Measurements from ENCODE around the gene LRRC42.
"Not testable (repeated sequence)": the region's sequence is repeated elsewhere in the genome, so short reads cannot be mapped to it uniquely, and the experiment has no call there.

LRRC42 gene

GRCh38 chr1:53967409-53968124 is 21.4 kb downstream of the LRRC42 start:
- DNase-seq, result no peak

GRCh38 chr1:53968125-53968513 is 22.0 kb downstream of the LRRC42 start:
- no peak for DNase-seq

- DNase-seq, result not testable (repeated sequence)
These were observed 23.2 kb downstream of the LRRC42 start for GRCh38 chr1:53969323-53969722.

DNA sequence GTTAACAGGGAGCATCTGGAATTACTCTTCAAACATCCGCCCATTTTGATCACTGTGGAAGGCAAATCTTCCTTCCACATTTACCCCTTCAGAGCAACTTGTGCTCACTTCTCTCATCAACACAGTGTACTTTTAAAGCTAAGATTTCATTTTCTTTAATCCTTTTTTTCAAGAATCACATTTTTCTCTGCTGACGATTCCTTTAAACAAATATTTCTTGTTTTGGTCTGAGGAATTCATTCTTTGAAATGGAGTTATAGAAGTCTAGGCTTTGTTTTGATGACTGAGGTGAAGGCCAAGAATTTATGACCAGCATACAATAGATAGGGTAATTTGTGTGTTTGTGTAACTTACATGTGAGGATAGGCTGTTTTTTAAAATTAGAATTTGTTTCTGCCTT is 25.6 kb downstream of the LRRC42 start:
- no peak for DNase-seq

GRCh38 chr1:53975861-53976260 is 29.7 kb downstream of the LRRC42 start:
- no peak for DNase-seq

GRCh38 chr1:53979712-53980450 is 33.7 kb downstream of the LRRC42 start:
- DNase-seq, result no peak

DNA sequence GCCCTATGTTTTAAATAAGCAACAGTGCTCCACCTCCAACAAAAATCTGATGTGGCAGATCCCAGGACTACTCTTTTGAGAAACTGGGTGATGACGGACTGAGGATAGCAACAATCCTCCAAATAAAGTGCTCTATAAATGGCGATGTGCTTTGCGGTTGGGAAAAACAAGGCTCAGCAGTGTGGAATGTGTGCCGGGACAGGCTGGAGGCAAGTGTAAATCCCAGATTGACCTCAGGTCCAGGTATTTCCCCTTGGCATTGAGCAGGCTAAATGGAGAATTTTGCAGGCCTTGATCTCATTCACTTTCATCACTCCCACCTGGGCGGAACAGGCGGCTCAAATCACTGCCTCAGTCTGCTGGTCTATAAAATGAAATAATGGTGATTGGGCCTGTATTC is 35.1 kb downstream of the LRRC42 start:
- DNase-seq, result no peak

DNA sequence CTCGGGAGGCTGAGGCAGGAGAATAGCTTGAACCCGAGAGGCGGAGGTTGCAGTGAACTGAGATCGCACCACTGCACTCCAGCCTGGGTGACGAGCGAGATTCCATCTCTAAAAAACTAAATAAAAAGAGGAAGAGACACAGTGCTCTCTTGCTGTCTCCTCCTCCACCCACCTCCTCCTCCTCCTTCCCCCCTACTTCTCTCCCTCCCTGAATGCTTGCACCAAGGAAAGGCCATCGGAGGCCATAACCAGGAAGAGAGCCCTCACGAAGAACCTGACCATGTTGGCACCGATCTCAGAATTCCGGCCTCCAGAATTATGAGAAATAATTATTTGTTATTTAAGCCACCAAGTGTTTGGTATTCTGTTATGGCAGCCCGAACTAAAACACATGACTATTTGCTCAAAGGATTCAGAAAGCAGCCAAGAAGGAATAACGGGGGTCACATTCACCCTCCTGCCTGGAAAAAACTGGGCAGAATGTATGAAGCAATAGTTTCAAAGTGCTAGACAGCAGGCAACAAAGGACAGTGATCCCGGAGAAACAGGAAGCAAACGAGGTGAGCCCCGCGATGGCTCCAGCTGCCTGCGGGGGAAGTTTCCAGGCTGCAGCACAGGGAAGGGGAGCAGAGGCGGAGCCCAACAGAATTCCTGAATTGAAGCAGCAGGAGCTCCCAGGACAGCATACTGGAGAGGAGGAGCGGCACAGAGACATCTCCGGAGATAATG is 36.0 kb downstream of the LRRC42 start:
- DNase-seq, result peak in 19 of 56 donors; percentile 4 to 33 (median 10)

GRCh38 chr1:53982763-53983104 is 36.6 kb downstream of the LRRC42 start:
- DNase-seq, result no peak

GRCh38 chr1:53984726-53985125 is 38.6 kb downstream of the LRRC42 start:
- DNase-seq, result no peak

- no peak for DNase-seq
These were observed 40.3 kb downstream of the LRRC42 start for GRCh38 chr1:53986458-53986857.

DNA sequence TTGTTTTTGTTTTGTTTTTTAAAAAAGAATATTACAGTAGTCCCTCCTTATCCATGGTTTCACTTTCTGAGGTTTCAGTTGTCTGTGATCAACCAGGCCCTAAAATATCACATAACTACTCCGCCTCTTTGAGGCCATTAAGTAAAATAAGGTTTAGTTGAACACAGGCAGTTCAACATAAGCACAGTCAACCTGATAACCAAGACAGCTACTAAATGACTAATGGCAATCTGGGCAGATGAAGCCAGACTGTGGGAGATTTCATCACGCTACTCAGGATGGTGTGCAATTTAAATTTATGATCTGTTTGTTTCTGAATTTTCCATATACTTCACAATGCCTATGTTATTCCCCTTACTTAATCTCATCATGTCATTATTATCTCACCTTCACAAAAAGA is 41.7 kb downstream of the LRRC42 start:
- no peak for DNase-seq

GRCh38 chr1:53992085-53992874 is 46.1 kb downstream of the LRRC42 start:
- peak in 5 of 56 donors; percentile 1 to 14 (median 4) for DNase-seq

GRCh38 chr1:53994516-53994915 is 48.4 kb downstream of the LRRC42 start:
- DNase-seq, result not testable (repeated sequence)

DNA sequence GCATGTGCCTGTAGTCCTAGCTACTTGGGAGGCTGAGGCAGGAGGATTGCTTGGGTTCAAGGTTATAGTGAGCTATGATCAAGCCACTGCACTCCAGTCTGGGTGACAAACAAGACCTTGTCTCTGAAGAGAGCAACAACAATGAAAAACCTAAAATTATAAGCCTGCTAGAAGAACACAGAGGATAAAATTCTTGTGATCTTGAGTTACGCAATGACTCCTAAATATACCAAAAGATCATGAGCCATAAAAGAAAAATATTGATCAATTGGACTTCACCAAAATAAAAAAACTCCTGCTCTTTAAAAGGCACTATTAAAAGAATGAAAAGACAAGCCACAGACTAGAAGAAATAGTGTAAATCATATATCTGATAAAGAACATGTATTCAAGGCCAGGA is 49.5 kb downstream of the LRRC42 start:
- DNase-seq, result no peak

GRCh38 chr1:53998223-53998622 is 52.1 kb downstream of the LRRC42 start:
- no peak for DNase-seq

DNA sequence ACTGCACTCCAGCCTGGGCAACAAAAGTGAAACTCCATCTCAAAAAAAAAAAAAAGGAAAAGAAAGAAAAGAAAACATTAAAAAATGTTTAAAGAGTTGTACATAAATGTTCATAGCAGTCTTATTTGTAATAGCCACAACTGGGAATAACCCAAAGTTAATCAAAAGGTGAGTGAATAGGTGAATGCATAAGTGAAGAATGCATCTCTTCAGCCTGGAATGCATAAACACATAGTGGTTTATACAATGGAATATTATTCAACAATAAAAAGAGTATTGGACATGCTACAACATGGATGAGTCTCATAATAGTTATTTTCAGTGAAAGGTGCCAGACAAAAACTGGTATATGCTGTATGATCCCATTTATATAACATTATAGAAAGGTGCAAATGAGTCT is 53.8 kb downstream of the LRRC42 start:
- no peak for DNase-seq

DNA sequence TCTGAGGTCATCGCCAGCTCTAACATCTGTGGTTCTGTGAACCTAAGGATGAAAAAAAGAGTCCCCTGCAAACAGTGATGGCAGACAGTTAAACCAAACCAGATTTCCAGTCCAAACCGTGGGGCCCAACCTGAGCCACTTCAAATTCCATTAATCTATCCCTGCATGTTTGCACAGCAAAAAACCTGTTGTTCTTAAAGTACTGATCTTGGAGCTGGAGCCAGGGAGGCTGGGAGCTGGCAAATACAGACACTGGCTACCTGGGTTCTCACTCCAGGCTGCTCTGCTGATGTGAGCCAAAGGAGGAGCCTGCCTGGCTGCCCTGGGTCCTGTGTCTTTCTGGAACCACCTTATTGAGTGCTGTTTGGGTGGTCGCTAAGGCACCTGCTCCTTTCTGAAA is 55.4 kb downstream of the LRRC42 start:
- no peak for DNase-seq

GRCh38 chr1:54002544-54003248 is 56.5 kb downstream of the LRRC42 start:
- no peak for DNase-seq

DNA sequence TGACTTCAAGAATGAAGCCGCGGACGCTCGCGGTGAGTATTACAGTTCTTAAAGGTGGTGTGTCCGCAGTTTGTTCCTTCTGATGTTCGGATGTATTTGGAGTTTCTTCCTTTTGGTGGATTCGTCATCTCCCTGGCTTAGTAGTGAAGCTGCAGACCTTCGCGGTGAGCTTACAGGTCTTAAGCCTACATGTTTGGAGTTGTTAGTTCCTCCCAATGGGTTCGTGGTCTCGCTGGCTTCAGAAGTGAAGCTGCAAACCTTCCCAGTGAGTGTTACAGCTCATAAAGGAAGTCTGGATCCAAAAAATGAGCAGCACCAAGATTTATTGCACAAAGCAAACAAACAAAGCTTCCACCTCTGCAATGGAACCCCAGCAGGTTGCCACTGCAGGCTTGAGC is 57.1 kb downstream of the LRRC42 start:
- no peak for DNase-seq

Data from nucleus accumbens (tissue), 56 donors.